GM21737 (cell line): ENCODE measurements around the gene SKP1.

ENCODE experiments used
- ATAC-seq: cut with Tn5 transposase; IDR thresholded peaks from one replicate; pipeline ENCODE4 v1.9.1; 2021; ENCODE audit warnings: mild to moderate bottlenecking, moderate library complexity; ENCODE audit not compliant: unreplicated experiment

SKP1 gene

DNA sequence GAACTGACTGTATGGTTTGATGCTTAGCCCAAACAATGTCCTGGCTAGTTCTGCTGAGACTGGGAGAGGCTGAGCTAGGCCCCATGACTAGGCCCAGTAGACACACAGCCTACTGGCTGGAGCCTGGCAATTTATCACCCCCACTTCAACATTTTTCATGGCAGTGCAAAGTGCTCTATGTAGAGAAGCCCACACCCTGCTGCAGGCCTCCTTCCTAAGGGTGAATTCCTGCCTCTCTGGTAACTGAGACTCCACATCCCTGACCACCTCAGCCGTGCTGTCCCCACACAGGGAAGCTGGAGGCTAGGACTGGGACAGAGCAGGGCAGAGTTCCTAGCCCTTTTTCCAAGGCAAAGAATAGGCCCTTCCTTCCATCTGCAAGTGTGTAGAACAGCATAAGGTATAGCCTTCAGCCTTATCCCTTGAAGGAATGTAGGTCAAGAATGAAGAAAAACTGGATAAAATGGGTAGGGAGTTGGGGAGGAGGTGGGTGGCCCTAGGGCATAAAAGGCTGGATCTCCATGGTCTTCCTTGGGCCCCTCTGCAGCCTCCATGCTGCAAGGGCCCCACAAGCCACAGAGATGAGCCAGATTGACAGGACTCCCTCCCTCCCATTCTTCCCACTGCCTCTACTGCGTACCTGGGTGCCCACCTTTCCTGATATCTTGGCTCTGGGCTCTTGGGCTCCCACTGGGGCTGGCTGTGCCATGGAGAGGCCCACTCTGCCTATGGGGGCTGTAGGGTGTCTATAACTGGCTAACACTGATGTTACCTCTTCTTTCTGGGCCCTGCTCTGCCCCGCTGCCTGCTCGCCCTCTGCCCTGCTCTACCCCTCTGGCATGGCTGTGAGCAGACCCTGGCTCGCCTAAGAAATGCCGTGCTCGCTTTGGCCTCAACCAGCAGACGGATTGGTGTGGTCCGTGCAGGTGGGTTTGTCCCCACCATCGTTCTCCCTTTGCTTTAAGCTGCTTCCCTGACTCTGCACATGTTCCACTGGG lies 32.5 kb downstream of the SKP1 start:
- ATAC-seq, result no peak

DNA sequence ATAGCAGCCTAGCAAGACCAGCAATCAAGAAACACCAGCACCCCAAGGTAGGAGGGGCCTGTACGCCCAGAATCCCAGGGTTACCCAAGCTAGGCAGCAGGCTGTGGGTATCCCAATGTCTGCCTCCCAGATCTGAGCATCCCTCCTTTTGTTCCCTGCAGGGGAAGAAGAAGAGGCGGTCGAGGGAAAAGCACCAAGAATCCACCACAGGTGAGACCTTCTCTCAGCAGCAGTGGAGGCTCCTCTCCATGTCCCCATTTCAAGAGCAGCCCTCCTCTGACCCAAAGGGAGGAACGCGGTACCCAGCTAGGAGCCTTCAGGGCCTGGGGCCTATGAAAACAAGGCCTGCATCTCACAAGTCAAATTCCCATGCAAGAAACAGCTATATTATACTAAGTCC lies 33.3 kb downstream of the SKP1 start:
- ATAC-seq, result no peak

DNA sequence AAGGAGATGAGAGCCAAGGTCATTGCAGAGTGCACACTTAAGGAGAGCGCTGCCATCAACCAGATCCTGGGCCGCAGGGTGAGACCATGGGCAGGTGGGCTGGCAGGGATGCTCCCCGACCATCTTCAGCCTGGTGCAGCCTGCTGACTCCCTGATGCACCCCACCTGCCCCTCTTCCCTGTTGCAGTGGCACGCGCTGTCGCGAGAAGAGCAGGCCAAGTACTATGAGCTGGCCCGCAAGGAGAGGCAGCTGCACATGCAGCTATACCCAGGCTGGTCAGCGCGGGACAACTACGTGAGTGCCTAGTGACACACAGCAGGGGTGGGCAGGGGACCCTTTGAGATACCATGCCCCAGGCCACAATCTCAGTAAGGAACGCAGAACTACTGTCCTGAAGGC lies 33.9 kb downstream of the SKP1 start:
- no peak for ATAC-seq

DNA sequence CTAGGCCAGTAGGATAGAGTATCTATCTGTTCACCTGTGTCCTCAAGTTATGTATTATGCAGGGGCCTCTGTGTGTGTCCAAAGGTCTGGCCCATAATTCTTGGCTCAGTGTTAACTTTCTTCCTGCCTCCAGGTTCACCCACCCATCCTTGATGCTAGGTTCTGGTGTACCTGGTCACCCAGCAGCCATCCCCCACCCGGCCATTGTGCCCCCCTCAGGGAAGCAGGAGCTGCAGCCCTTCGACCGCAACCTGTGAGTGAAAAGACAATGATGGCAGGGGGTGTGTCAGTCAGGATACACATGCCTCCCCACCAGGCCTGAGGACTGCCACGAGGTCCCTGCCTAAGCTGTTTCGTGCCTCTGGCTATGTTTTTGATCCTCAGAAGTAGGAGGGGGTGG lies 34.7 kb downstream of the SKP1 start:
- no peak for ATAC-seq

DNA sequence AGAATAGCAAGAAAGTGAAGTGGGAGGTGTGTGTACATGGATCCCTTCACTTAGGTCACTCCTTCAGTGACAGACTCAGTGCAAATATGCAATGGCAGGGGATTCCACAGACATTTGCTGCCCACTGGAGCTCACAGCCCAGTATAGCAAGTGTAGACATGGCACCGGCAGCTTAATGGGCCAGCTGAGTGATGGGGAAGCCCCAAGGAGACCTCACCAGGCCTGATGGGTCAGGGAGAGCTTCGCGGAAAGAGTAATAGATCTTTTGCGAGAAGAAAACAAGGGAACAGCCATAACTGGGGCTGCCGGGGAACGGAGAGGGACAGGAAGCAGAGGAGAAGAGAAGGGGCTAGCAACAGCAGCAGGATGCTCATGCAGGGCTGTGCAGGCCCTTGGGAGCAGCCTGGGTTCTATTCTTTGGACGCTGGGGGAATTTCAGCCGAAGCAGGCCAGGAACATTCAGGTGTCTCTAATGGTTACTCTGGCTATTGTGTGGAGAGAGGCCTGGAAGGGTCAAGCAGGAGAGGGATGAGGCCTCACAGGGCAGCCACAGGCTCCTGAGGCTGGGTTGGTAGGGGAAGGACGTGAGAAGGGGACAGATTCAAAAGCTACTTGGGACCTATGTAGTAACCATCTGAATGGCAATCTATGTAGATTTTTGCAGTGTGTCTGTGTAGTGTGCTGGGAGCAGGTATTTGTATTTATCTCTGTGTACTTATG lies 35.3 kb downstream of the SKP1 start:
- no peak for ATAC-seq

DNA sequence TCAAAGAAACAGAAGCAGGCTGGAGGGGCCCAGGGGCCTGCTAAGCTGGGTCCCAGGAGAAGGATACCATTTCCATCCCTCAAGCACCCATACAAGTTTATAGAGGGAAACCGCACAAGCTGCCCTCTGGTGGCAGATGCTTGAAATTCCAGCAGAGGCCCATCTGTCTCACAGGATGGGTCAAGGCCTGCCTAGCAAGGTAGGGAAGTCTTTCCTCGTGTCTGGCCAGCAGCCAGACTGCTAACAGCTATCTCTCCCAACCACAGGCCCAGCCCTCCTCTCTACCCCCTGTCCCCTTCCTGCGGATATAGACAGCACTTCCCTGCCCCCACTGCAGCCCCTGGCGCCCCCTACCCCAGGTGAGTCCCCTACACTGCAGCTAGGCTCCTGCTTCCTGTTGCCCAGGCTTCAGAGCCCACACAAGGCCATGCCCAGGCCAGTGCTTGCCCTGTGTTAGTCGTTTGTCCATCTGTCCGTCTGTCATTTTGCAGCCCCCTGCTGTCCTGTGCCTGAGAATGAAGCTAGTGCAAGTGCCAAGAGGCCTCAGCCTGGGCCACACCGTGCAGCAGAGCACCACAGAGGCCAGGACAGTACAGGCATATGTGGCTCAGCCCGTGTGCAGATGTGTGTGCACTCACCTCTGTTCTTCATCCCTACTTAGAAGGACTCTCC lies 36.1 kb downstream of the SKP1 start:
- no peak for ATAC-seq

DNA sequence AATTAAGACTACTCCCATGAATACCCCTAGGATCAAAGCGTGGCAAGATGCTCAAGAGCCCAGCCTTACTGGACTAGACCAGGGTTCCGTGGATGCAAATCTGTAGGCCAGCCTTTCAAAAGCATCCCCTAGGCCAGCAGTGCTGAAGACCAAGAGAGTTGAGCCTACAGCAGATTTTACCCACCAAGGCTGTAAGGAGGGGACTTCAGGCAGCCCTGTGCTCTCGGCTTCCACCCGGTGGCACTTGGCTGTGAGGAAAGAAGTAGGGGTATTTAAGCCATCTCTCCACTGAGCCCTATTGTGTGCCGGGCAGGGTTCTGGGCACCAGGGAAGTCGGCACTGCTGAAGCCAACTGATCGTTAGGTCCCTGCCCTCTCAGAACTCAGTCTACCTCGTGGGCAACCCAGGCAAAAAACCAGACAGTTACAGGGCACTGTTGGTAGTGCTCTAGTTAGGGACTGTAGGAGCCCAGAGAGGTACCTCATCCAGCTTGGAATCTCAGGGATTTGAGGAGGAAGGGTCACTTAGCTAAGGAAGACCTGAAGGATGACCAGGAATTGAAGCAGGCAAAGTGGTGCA lies 36.8 kb downstream of the SKP1 start:
- ATAC-seq, result no peak

DNA sequence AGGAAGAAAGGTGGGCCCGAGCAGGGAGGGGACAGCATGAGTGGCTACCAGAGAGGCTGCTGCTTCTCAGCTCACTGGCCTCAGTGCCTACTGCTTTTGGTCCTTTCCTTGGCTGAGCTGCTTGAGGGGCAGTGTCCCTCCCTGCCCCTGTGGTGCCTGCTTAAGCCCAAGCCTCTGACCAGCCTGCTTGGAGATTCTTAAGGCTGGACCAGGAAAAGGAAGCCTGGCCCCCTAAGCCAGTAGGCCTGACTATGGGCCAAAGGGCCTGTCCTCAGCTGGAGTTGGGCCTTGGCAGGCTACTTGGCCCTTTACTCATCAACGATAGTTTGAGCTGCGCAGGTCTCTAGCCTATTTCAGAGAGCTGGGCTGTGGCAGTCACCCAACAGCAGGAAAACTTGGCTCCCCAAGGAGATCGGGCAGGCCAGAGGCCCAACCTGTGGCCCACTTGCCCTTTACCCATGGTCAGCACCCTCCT lies 37.3 kb downstream of the SKP1 start:
- no peak for ATAC-seq

DNA sequence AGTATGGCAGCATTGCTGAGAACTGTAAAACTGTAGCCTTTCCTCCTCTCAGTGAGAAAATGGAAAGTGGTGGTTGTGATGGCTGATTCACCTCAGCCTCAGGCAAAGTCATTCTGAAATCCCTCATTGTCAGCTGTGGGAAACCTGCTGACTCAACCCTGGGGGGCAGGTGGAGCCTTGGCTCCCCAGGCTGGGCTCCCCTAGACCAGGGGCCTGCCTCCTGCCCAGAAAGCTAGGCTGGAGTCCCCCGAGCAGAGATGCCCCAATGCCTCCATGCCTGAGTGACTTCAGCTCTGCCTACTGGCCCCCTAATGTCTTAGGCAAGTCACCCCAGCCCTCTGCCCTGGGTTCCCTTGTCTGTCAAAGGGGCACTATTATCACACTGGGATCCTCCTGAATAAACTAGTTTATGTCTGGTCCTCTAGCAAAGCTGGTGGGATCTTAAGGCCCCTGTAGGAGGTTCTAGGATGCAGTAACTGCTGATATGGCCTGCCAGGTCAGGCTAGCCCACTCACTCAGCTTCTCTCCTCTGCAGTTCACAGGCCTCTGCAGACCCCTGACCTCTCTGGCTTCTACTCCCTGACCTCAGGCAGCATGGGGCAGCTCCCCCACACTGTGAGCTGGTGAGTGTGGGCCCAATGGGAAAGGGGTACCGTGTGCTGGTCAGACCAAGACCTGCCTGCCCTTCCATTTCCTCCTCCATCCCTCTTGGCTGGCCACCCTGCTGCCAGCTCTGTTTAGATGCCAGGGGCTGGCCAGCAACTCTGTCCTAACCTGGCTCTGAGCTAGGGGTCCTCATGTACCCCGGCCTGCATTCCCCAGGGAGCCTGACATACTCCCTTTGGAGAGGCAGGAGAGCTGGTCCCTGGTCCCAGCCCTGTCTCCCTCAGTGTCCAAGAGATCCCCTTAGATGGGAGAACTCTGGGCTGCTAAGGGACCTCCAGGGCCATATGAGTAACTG lies 38.1 kb downstream of the SKP1 start:
- ATAC-seq, result peak; percentile 73

DNA sequence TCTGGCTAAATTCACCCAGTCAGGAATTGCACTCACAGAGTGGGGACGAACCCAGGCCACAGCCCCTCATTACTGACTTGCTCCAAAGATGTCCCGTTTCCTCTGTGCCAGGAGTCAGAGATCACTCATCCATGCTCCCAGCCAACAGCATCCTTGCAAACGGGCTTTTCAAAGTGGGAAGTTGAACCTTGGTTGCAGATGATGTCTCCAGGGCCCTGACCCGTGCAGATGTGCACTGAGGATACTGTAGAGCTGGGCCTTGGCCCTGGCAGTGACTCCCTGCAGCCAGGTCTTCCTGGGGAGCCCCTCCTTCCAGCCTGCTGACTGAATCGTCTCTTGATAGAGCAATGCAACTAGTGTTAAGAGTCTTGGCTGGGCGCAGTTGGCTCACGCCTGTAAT lies 40.0 kb downstream of the SKP1 start:
- ATAC-seq, result no peak

DNA sequence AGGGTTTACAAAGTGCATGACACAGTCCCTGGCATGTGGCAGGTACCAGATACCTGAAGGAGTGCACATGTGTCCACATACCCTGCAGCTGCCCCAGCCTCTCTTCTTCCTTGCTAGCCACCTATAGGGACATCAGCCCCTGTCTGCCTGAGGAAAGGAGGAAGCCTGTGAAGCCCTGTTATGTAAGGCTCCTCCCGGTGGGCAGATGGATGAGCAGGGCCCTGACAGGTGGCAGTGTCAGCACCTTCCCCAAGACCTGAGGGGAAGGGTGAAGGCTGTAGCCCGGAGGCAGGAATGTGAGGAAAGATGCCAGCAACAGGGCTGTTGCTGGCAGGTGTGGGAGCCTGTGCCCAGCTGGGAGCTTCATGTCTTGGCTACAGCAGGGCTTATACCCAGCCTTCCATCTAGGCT lies 40.5 kb downstream of the SKP1 start:
- ATAC-seq, result no peak

DNA sequence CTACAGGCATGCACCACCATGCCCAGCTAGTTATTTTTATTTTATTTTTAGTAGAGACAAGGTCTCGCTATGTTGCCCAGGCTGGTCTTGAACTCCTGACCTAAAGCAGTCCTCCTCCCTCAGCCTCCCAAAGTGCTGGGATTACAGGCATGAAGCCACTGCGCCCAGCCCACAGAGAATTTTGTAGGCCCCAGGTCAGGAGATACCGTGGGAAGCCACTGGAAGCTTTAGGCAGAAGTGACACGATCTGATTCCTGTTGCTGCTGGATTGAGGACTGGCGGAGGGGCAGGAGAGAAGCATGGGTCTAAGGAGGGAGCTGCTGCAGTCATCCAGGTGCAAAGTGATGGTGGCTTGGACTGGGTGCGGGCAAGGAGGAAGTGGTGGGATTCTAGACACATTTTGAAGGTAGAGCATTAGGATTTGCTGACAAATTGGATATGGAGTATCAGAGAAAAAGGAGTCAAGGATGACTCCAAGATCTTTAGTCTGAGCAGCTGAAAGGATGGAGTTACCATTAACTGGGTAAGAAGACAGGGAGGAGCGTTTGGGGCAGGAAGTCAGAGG lies 41.6 kb downstream of the SKP1 start:
- no peak for ATAC-seq

DNA sequence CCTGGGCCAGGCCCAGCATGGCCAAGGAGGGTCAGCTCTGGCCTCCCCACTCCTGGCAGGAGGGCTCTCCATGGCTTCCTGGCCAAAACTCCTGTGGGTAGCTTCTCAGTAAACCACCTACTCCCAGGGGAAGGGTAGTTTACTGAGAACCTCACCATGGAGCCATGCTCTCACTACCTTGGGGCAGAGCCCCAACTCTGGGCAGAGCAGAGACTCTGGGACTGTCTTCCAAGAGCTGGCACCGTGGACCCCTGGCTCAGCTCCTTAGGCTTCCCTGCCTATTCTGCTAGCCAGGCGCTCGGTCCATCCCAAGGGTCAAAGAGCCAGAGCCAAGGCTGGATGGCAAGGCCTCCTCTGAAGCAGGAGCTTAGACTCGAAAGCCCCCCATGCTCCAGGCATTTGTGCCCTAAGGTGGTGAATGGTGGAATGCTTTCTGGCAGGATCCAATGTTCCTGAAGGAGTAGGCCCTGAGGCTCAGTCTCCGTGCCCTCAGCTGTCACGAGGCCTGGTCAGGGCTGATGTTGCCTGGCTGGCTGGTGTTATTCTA lies 42.7 kb downstream of the SKP1 start:
- ATAC-seq, result no peak

DNA sequence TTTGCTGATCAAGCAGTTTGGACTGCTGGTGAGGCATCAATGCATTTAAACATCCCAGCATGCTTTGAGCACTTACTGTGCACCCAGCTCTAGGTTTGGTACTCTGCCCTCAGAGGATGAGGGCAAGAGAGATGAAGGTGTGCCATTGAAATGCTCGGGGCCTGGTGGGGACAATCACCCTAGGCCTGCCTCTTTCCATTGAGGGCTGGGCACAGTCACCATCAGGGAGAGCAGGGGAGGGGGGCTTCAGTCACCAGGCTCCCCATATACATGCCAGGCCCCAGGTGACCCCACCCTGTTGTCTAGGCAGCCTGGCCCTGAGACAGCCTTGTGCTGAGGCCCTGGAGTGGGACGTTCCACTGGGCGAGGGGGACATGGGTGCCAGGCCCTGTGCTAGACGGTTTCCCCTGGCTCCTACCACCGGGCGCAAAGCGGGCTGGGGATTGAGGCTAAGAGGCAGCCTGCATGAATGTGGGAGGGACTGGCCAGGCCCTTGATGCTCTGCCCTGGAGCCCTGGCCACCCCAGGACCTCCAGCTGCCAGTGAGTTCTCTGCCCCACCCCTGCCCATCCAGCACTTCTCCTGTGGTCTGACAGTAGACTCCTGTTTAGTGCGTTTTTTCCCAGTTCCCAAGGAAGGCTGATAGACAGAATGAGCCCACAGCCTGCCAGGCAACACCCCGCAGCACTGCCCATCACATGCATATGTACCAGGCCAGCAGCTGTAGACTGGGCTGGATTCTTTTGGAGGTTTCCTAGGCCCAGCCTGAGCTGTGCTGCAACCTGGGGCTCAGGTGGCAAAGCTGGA lies 43.4 kb downstream of the SKP1 start:
- no peak for ATAC-seq

DNA sequence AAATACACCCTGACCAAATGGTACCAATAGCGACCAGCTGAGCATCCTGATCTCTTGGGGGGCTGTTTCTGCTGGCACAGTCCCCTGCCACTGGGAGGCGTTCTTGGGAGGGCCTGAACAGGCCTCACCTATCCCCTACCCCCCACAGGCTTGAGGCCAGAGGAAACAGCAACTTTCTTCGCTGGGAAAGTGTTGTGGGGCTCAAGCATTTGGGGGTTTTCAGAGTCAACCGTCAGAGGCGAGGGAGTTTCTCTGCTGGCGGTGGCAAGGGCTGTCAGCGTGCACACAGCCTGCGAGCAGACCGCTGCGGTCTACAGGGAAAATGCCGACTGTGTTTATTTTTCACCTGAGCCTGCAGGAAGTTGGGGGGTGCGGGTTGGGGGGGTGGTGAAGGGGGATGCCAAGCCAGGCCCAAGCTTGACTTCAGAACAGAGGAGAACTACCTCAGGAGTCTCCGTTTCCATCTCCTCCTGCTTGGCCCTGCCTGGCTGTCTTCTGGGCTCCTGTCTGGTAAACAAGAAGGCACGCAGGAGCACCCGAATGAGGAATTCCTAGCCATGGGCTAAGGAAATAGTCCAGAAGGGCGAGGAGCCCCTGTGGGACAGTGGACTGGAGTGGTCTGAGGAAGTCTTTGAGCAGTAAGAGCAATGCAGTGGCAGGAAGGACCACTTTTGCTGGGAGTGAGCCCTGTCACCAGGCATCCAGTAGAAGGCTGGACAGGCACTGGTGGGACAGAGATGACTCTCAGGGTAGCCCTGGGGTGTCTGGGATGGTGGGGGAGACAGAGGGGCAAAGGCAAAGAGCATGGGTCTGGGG lies 44.2 kb downstream of the SKP1 start:
- ATAC-seq, result peak; percentile 65

DNA sequence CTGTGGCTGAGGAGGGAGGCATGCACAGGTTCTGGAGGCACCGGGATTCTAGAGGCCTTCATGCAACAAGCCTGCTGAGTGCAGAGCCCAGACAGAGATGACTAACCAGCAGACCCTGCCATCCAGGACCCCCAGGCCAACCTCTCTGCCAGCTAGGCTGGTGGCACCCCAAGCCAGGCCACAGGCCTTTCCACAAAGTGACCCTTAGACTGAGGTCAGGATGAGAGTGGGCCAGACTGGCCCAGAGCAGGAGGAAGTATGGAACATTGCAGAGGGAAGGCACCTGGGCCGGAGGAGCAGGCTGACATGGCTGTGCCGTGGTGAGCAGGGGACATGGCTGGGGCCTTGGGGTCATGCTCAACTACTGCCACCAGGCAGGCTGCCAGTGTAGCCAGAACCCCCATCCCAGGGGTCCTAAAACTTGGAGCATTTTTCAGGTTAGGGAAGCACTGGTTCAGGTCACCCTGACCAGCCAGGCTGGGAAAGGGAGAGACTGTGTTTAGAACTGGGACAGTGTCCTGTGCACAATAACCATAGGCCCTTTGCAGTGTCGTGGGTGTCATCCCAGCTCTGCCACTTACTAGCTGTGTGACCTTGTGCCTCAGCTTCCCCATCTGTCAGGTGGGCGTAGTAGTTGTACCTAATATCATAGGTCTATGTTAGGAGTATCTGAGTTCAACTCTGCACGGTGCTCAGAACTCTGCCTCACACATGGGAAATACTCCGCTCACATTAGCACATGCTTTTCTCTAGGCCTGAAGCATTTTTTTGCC lies 45.0 kb downstream of the SKP1 start:
- no peak for ATAC-seq

DNA sequence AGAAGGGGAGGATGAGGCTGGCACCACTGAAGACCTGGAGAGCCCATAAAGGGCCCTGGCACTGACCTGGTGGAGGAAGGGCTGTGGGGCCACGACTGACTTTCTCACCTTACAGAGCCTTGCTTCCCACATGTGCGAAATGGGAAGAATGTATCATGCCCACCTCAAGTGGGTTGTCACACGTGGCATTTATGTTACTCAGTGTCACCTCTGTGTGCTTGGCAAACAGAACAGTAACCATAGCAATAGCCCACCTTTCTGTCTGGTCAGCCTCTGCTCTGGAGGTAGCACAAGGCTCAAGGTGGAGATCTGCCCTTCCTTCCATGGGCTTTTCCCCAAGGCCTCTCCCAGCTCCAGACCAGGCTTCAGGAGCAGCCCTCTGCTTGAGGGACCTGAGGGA lies 45.6 kb downstream of the SKP1 start:
- no peak for ATAC-seq
